ENCODE measurements around the gene APRT. TPM values are rescaled to one million over a fixed set of nuclear protein-coding genes. Genes with fewer than 3 reads are reported as not detected.

The APRT gene
- total RNA-seq, 4 donors from 2014 or later = 56.2 to 78.7 (median 62.4) TPM

GRCh38 chr16:88839745-88840599, 28.2 kb upstream of the APRT start:
- H3K36me3 ChIP-seq = peaks cover 0 to 17% of the 10 kb centered on the region in 2 donors
- intact Hi-C loops (cut with DNase I; ENCODE audit: low total_unique reads) = no loop called here
- H3K27ac ChIP-seq = no peak overlapping the region
- no peaks in the 10 kb centered on the region for H3K9me3 ChIP-seq
- H3K27me3 ChIP-seq = no peaks in the 10 kb centered on the region
- no peak for DNase-seq
- H3K4me1 ChIP-seq = no peaks in the 10 kb centered on the region
- in situ Hi-C loops (cut with MboI; ENCODE audit: low sequenced_read_pairs in 4 of 4) = no loop called here
- ATAC-seq = no peak
- no peak overlapping the region for H3K4me3 ChIP-seq
- no peak for TF ChIP-seq POLR2A (IDR thresholded peaks at IDR 0.05)
- TF ChIP-seq CTCF (IDR thresholded peaks at IDR 0.05 in 4 of 5, conservative IDR thresholded peaks at IDR 0.05 in 1 of 5) = no peak

GRCh38 chr16:88839026-88839529, 27.4 kb upstream of the APRT start:
- intact Hi-C loops (cut with DNase I; ENCODE audit: low total_unique reads) = no loop called here
- Histone ChIP-seq H3K4me3 (no peak overlapping the region), H3K9me3 (no peaks in the 10 kb centered on the region), H3K27me3 (no peaks in the 10 kb centered on the region), H3K4me1 (no peaks in the 10 kb centered on the region), H3K36me3 (peaks cover 0 to 19% of the 10 kb centered on the region in 2 donors), H3K27ac (no peak overlapping the region)
- in situ Hi-C loops (cut with MboI; ENCODE audit: low sequenced_read_pairs in 4 of 4) = no loop called here
- TF ChIP-seq POLR2A (IDR thresholded peaks at IDR 0.05) (no peak), CTCF (IDR thresholded peaks at IDR 0.05 in 4 of 5, conservative IDR thresholded peaks at IDR 0.05 in 1 of 5) (no peak)
- no peak for DNase-seq
- no peak for ATAC-seq

- TF ChIP-seq POLR2A (IDR thresholded peaks at IDR 0.05) = no peak
- no peak for TF ChIP-seq CTCF (IDR thresholded peaks at IDR 0.05 in 4 of 5, conservative IDR thresholded peaks at IDR 0.05 in 1 of 5)
- no peaks in the 10 kb centered on the region for H3K27me3 ChIP-seq
- intact Hi-C loops (cut with DNase I; ENCODE audit: low total_unique reads) = no loop called here
Observed at GRCh38 chr16:88838566-88838965, 26.8 kb upstream of the APRT start.

GRCh38 chr16:88837806-88838205, 26.1 kb upstream of the APRT start:
- intact Hi-C loops (cut with DNase I; ENCODE audit: low total_unique reads) = no loop called here

More at GRCh38 chr16:88838566-88838965, 26.8 kb upstream of the APRT start:
- Histone ChIP-seq H3K9me3 (no peaks in the 10 kb centered on the region), H3K4me1 (no peaks in the 10 kb centered on the region), H3K4me3 (no peak overlapping the region), H3K36me3 (peaks cover 0 to 19% of the 10 kb centered on the region in 2 donors), H3K27ac (no peak overlapping the region)
- in situ Hi-C loops (cut with MboI; ENCODE audit: low sequenced_read_pairs in 4 of 4) = no loop called here
- ATAC-seq = no peak
- no peak for DNase-seq

More at GRCh38 chr16:88837806-88838205, 26.1 kb upstream of the APRT start:
- DNase-seq = no peak
- Histone ChIP-seq H3K36me3 (peaks cover 0 to 19% of the 10 kb centered on the region in 2 donors), H3K27ac (no peak overlapping the region), H3K4me3 (no peak overlapping the region), H3K4me1 (no peaks in the 10 kb centered on the region), H3K27me3 (no peaks in the 10 kb centered on the region), H3K9me3 (no peaks in the 10 kb centered on the region)
- no peak for TF ChIP-seq CTCF (IDR thresholded peaks at IDR 0.05 in 4 of 5, conservative IDR thresholded peaks at IDR 0.05 in 1 of 5)
- TF ChIP-seq POLR2A (IDR thresholded peaks at IDR 0.05) = no peak
- no peak for ATAC-seq
- in situ Hi-C loops (cut with MboI; ENCODE audit: low sequenced_read_pairs in 4 of 4) = no loop called here
